Measurements from ENCODE around the gene KDM4C.

DNA sequence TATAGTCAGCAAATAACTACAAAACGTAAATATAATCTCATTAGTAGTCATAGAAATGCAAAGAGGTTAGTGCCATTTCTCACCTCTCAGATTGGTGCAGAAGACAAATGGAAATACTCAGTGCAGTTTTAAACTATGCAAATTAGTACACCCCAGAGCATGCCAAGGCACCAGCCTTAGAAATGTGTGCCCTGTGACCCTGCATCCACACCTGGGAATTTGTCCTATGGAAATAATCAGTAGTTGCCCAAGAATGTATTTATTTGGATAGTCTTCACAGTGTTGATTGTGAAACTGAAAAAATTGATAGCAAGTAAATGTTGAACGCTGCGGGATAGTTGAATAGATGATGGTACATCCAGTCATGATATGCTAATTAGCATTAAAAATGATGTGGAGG lies 152.7 kb downstream of the KDM4C start:
- TF ChIP-seq, protein P1, sequence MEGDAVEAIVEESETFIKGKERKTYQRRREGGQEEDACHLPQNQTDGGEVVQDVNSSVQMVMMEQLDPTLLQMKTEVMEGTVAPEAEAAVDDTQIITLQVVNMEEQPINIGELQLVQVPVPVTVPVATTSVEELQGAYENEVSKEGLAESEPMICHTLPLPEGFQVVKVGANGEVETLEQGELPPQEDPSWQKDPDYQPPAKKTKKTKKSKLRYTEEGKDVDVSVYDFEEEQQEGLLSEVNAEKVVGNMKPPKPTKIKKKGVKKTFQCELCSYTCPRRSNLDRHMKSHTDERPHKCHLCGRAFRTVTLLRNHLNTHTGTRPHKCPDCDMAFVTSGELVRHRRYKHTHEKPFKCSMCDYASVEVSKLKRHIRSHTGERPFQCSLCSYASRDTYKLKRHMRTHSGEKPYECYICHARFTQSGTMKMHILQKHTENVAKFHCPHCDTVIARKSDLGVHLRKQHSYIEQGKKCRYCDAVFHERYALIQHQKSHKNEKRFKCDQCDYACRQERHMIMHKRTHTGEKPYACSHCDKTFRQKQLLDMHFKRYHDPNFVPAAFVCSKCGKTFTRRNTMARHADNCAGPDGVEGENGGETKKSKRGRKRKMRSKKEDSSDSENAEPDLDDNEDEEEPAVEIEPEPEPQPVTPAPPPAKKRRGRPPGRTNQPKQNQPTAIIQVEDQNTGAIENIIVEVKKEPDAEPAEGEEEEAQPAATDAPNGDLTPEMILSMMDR (IDR thresholded peaks at IDR 0.05; ENCODE audit: borderline replicate concordance, extremely low read depth, low read length, poor library complexity, severe bottlenecking), result no peak
- no peak for TF ChIP-seq EZH2 (IDR thresholded peaks at IDR 0.05; ENCODE audit: borderline replicate concordance, low read depth, low read length, severe bottlenecking)

All from DND-41 (cell line).